Progenitor cell of endocrine pancreas (in vitro differentiated cells): ENCODE data around the gene DTNB. TPM values are rescaled to one million over a fixed set of nuclear protein-coding genes. Genes with fewer than 3 reads are reported as not detected.

Experiments
- DNase-seq: peaks from one replicate; pipeline ENCODE4 v3.0.0; 2021; ENCODE audit warnings: low spot score; ENCODE audit not compliant: unreplicated experiment
- H3K27ac Mint-ChIP-seq: 2 replicates; pipeline ENCODE4 v1.8.0; 2021; ENCODE audit warnings: mild to moderate bottlenecking, moderate library complexity, mixed read lengths
- H3K27me3 Mint-ChIP-seq: 2 replicates; pipeline ENCODE4 v1.8.0; 2021; ENCODE audit warnings: mixed read lengths
- H3K36me3 Mint-ChIP-seq: 2 replicates; pipeline ENCODE4 v1.8.0; 2022; ENCODE audit warnings: mixed read lengths; ENCODE audit not compliant: insufficient read depth
- H3K4me1 Mint-ChIP-seq: 2 replicates; pipeline ENCODE4 v1.8.0; 2021; ENCODE audit warnings: low read depth, mixed read lengths
- H3K4me3 Mint-ChIP-seq: 2 replicates; pipeline ENCODE4 v1.8.0; 2021; ENCODE audit warnings: low read depth, mild to moderate bottlenecking, moderate library complexity, mixed read lengths
- H3K9me3 Mint-ChIP-seq: 2 replicates; pipeline ENCODE4 v1.8.0; 2021; ENCODE audit warnings: low read depth, mixed read lengths
- CTCF ChIP-seq: fragments of 200-600 bp; sonication (generic); IDR thresholded peaks from one replicate; pipeline ENCODE4 v1.5.0; 2021; ENCODE audit warnings: antibody characterized with exemption, mild to moderate bottlenecking; ENCODE audit not compliant: unreplicated experiment
- total RNA-seq: library from RNA; stranded (reverse); gene quantifications from 2 replicates; pipeline ENCODE4 v1.2.1, GENCODE V29; 2021

DTNB gene
- total RNA-seq, 1 donor from 2014 or later: 29.3 TPM

GRCh38 chr2:25470806-25471205, 202.6 kb downstream of the DTNB start:
- H3K9me3 Mint-ChIP-seq: peaks cover 7% of the 10 kb centered on the region
- TF ChIP-seq CTCF: no peak
- DNase-seq: no peak
- H3K36me3 Mint-ChIP-seq: peaks cover 18% of the 10 kb centered on the region
- peaks cover 4% of the 10 kb centered on the region for H3K4me1 Mint-ChIP-seq
- H3K27me3 Mint-ChIP-seq: no peaks in the 10 kb centered on the region
- no peak overlapping the region for H3K4me3 Mint-ChIP-seq
- H3K27ac Mint-ChIP-seq: no peak overlapping the region

GRCh38 chr2:25467743-25468142, 205.6 kb downstream of the DTNB start:
- peaks cover 5% of the 10 kb centered on the region for H3K9me3 Mint-ChIP-seq
- peaks cover 4% of the 10 kb centered on the region for H3K4me1 Mint-ChIP-seq
- H3K27me3 Mint-ChIP-seq: no peaks in the 10 kb centered on the region
- no peak overlapping the region for H3K4me3 Mint-ChIP-seq
- DNase-seq: no peak
- TF ChIP-seq CTCF: no peak
- H3K36me3 Mint-ChIP-seq: peaks cover 8% of the 10 kb centered on the region
- no peak overlapping the region for H3K27ac Mint-ChIP-seq

GRCh38 chr2:25462021-25462420, 211.4 kb downstream of the DTNB start:
- Mint-ChIP-seq H3K4me3 (no peak overlapping the region), H3K36me3 (peaks cover 8% of the 10 kb centered on the region), H3K9me3 (peaks cover 5% of the 10 kb centered on the region), H3K27me3 (no peaks in the 10 kb centered on the region), H3K4me1 (peaks cover 7% of the 10 kb centered on the region), H3K27ac (no peak overlapping the region)
- no peak for DNase-seq
- TF ChIP-seq CTCF: no peak

GRCh38 chr2:25460261-25460905, 213.0 kb downstream of the DTNB start:
- DNase-seq: no peak
- no peak overlapping the region for H3K27ac Mint-ChIP-seq
- no peak for TF ChIP-seq CTCF
- H3K4me3 Mint-ChIP-seq: no peak overlapping the region
- H3K9me3 Mint-ChIP-seq: peaks cover 5% of the 10 kb centered on the region
- H3K27me3 Mint-ChIP-seq: no peaks in the 10 kb centered on the region
- peaks cover 8% of the 10 kb centered on the region for H3K36me3 Mint-ChIP-seq
- peaks cover 2% of the 10 kb centered on the region for H3K4me1 Mint-ChIP-seq

GRCh38 chr2:25454824-25455611, 218.4 kb downstream of the DTNB start:
- Mint-ChIP-seq H3K36me3 (peaks cover 7% of the 10 kb centered on the region), H3K27ac (no peak overlapping the region), H3K4me3 (no peak overlapping the region), H3K27me3 (no peaks in the 10 kb centered on the region), H3K9me3 (no peaks in the 10 kb centered on the region), H3K4me1 (no peaks in the 10 kb centered on the region)
- no peak for DNase-seq
- no peak for TF ChIP-seq CTCF
